A549 treated with AZD9567 at 1 μM for 4 hours (cell line): ENCODE measurements around the gene SRGAP1. TPM values are rescaled to one million over a fixed set of nuclear protein-coding genes. Genes with fewer than 3 reads are reported as not detected.

Experiments
- total RNA-seq: library from RNA; stranded (reverse); fragments of 200-300 nt; extraction: Qiagen RNA extraction; gene quantifications from 5 replicates; pipeline ENCODE4 v1.2.3, GENCODE V29; 2022; ENCODE audit not compliant: insufficient read depth

Gene SRGAP1
- 7.7 to 12.2 TPM (median 9.7 TPM) in 5 replicates for total RNA-seq

GRCh38 chr12:63844391-63845341, at the start of gene SRGAP1:
SRGAP1 (plus strand) TSS chr12:63844700; CDS start chr12:63844817, 117 bp downstream.

Other genes with a start within 250 kb of the SRGAP1 start
- gene DPY19L2, start 176.2 kb upstream of the SRGAP1 start, total RNA-seq: 1.3 to 2.4 TPM (median 1.8 TPM) in 5 replicates
- gene RXYLT1, start 64.8 kb upstream of the SRGAP1 start, total RNA-seq: 24.0 to 29.6 TPM (median 28.9 TPM) in 5 replicates